ENCODE results near the gene ROMO1.

GRCh38 chr20:35661053-35661452 is 38.2 kb upstream of the ROMO1 start:
- TF ChIP-seq CEBPB (IDR thresholded peaks at IDR 0.05) (no peak), MAX (IDR thresholded peaks at IDR 0.05) (no peak)

All from A549 (cell line).